G401.6 (cell line): ENCODE data around the gene PPP1R12C.
"Not testable (repeated sequence)": the region's sequence is repeated elsewhere in the genome, so short reads cannot be mapped to it uniquely, and the experiment has no call there.

ENCODE experiments used
- FAIRE-seq: peaks from 2 replicates; lab custom pipeline; 2012; peaks lifted over from hg19 to GRCh38; lab: Jason Lieb, UNC

PPP1R12C gene

DNA sequence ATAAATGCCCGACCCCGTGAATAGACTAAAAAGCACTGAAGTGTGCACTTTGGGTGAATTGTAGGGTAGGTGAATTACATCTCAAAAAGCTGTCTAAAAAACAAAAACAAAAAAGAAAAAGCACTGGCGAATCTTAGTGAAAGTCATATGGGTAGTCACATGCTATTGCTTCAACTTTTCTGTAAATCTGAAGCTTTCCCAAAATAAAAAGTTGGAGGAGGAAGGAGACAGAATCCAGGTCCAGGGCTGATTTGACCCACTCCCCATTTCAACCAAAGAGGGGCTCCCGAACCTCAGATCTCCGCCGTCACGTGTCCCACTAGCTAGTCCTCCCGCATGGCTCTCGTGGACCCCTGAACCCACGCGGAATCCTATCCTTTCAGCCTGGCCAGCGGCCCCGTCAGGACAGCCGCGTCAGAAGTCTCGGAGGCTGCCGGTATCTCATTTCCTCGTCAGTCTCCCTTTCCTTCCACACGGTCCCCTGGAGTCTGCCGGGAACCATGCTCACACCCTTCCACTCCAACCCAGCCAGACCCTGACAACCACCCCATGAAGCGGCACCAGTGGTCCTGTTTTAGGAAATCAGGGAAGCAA, 6.1 kb downstream of the PPP1R12C start:
- no peak for FAIRE-seq

DNA sequence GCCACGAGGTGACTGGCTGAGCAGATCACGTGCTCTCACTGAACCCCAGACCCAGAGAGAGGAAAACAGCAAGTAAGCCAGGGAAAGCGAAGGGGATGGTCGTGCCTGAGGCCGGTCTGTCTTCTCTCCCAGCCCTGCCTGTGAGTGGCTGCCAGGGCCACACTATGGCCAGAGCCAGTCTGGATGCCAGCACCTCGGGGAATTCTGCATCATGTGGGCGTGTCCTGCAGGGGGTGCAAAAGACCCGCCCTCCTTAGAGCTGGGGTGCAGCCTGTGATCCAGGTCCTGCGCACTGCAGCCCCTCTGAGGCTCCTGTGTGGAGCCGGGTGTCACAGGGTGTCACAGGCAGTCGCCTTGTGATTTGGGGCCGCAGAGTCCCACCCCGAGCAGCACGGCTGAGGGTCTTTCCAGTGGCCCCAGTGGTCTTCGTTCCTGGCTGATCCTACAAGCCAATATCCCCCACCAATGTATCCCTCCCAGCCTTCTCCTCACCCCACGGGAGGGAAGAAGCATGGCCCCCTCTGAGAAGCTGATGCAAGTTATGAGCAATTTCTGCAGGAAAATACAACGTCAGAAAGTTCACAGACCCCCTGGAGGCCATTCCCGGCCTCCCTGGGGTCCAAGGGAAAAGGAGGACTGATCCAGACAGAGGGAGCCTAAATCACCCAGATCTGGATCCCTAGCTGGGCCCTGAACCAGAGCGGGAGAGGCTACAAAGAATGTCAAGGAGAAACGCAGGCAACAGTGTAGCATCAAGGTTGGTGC, 7.7 kb downstream of the PPP1R12C start:
- FAIRE-seq = no peak

DNA sequence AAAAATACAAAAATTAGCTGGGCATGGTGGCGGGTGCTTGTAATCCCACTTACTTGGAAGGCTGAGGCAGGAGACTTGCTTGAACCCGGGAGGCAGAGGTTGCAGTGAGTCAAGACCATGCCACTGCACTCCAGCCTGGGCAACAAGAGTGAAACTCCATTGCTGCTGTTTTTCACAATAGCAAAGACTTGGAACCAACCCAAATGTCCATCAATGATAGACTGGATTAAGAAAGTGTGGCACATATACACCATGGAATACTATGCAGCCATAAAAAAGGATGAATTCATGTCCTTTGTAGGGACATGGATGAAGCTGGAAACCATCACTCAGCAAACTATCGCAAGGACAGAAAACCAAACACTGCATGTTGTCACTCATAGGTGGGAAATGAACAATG, 10.2 kb downstream of the PPP1R12C start:
- FAIRE-seq = not testable (repeated sequence)

DNA sequence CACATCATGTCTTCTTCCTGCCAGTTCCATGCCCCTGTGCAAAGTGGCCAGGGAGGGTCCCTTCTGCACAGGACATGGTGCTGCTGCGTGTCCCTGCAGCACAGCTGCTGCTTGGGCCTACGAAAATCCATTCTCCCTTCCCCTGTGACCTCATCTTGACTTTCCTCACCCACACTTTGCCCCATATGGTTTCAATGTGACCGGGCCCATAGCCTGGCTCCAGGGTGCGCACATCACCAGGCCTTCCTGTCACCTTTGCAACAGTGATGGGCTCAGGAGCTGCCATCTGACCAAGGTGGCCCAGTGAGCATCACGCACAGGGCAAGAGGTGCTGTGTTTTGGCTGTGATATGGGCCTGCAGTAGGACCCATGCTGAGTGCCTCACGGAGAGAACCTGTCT, 10.8 kb downstream of the PPP1R12C start:
- no peak for FAIRE-seq

DNA sequence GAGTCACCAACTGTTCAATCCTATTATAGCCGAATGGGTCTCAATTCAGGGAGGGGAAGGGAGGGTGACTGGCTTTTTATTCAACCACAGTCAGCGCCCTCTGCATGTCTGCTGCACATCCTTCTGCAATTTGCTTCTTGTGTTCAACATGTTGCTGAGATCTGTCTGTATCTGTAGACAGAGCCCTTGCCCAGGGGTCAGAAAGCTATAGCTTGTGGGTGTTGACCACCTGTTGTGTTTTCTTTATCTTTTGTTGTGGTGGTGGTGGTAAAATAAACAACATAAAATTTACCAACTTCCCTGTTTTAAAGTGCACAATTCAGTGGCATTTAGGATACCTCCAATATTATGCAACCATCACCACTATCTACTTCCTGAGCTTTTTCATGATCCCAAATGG, 12.2 kb downstream of the PPP1R12C start:
- no peak for FAIRE-seq

DNA sequence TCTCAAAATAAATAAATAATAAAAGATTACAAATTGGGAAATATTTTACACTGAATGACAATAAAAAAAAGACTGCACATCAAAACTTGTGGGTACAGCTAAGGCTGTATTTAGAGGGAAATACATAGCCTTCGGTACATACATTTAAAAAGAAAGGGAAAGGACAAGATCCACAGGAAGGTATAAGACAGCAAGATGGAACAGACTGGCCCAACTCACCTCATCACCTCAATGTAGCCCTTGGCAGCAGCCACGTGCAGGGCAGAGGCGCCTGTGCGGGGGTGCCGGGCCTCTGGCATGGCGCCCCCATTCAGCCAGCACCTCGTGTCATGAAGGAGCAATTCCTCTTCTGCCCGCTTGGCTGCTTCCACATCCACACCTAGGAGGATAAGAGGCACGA, 14.2 kb downstream of the PPP1R12C start:
- FAIRE-seq = no peak

DNA sequence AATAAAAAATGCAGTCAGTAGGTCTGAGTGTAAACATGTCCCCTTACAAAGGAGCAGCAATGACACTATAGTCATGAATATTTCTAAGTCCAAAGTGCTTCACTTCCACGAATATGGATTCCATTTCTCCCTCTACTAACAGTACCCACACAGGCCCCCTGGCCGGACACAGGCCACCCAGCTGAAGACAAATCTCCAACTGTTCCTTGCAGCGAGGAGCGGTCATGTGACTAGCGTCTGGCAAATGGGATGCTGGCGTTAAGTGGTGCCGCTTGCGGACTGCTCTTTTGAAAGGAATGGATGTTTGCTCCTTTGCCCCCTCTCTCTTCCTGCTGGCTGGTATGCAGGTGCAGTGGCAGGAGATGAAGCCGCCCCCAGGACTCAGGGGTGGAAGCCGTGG, 16.2 kb downstream of the PPP1R12C start:
- no peak for FAIRE-seq

DNA sequence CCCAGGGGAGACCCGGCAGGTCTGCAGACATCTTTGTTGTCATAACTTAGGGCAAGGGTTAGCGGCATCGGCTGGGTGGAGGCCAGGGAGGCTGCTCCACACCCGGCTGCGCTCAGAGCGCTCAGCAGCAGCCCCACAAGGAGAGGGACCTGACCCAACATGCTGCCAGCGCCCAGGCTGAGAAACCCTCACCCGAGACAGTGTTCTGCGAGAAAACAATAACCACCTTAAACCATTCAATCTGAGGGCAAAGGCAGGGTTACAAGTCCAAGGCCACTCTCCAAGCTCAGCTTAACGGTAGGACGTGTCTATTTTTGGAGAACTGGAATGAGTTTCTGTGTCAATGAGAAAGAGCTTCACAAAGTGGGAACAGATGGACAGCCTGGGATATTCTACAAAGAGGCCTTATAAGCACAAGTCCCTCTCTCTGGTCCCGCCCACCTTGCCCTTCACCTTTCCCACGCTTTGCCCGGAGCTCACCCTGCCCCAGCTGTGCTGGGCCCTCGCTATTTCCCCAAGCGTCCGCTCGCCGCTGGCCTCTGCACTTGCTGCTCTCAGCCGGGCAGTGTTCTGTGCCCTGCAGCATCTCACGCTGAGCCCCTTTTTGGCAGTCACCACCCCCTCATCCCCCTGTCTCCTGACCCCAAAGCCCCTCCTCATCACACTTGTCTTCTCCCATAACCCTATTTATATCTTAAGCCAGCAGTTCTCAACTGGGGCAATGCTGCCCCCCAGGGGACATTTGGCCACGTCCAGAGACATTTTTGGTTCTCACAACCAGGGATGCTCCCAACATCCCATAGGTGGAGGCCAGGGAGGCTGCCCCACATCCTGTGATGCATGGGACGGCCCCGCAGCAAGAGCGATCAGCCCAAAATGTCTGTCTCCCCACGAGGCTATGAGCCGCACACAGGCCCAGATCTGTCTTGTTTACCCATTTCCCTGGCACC, 17.6 kb downstream of the PPP1R12C start:
- no peak for FAIRE-seq

DNA sequence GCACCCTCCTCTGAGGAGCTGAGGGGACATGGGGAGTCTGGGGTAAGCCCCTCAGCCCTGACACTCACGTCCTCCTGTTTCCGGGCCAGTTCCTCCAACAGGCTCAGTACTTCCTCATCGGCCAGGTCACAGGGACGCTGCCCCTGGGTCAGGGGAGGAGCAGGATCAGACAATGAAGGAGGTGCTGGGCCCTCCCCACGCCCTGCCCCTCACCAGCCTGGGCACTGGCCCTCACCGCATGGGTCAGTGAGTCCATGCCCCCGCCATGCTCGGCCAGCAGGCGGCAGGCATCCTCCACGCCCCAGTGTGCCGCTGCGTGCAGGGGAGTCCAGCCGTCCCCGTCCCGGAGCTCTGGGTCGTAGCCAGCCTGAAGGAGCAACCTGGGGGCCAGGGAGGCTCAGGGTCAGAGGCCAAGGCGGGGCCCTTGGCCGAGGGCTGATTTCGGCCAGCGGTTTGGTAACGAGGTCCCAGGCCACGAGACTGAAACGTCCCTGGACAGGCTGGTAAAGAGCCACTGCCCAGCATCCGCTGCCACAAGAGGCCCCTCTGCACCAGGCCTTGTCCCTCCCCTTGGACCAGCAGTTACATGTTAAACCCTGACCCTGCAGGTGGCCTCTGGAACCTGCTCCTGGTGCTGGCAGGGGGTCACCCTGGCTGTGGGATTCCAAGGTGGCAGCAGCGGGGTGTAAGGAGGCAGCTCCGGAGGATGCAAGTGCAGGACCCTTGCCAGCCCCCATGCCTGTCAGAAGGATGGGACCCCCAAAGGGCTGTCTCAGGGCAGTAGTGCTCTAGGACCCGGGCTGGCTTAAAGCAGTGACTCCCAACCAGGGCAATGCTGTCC, 18.5 kb downstream of the PPP1R12C start:
- no peak for FAIRE-seq

DNA sequence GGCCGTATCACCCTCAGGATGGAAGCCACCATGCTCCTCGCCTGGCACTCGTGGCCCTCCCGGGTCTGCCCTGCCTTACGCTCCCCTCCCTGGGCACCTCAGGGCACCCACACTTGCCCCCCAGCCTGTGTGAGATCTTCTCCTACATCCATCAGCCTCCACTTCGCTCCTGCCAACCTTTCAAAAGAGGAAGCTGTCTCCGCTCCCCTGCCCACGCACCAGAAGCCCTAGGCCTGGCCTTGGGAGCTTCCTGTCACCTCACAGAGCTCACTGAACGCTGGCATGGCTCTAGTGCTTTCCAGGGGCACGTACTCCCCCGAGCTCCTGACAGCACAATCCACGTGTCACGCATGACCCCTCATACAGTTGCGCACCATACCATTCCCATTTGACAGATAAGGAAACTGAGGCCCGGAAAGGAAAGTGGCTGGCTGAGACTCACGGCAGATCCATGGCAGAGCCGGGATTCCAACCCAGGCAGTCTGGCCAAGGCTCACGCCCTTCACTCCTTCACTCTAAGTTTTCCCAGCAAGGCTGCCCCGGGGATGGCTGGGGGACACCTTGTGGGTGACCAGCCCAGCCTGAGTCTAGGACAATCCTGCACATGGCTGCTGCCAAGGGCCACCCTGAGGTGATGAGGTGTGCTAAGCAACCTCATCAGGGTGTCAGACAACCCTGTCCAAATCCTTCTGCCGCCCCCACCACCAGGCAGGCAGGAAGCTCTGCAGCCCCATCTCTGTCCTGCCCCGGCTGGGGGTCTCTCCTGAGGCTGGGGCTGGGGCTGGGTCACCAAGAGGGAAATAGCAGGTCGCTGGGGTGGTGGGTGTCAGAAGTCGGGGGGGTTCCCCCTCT, 19.3 kb downstream of the PPP1R12C start:
- FAIRE-seq = no peak

DNA sequence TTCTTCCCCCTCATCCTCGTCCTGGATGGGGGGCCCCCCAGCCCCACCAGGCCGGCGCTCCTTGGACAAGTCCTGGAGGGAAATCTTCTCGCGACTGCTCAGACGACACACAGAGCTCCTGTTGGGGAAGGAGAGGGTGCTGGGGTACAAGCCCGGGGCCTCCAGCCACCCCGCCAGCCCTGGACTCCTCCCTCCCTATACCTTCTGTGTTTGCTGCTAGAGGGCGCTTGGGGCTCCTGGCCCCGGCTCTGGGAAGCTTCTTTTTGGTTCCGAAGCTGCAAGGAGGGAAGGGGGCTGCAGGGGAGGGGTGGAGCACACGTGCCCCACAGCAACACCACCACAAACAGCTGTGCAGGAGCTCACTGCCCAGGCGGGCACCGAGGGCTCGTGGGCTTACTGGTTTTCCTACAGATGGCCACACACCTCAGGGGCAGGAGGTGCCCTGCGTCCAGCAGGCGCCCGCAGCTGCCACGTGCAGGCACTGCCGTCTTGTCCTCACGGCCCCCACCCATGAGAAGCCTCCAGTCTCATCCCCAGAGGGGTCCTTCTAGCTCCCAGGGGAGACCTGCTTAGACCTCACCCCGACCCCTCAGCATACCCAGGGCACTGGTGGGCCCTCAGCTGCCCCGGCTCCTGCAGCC, 21.3 kb downstream of the PPP1R12C start:
- FAIRE-seq = no peak

DNA sequence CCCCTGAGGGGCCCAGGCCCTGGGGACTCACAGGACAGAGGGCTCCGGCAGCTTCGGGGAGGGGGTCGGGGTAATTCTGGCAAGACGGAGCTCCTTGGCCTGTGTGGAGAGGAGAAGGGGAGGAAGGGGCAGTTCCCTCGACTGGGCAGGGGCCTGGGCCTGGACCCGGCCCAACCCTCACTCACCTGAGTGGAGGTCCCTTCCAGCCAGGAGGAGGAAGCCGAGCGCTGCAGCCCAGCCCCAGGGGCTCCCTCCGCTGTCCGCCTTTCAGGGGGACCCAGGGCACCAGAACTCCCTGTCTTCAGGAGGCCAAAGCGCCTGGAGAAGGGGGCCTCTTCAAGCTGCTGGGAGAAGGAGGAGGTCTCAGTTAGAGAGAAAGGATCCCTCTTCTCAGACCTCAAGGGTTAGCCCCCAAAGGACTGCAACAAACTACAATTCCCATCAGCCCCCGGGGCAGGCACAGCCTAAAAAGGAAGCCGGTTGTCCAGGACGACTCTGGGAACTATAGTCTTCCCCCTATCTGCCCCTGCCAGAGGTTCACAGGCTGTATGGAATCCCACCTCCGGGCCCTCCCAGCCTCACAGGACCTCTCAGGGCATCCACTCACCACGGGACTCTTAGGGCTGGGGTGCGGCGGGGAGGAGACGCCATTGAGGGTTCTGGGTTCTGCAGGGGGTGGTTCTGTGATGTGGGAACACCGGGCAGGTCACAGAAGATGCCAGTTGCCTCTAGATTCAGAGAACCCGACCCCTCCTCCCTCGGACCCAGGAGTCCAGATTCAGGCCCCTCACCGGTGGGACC, 22.0 kb downstream of the PPP1R12C start:
- FAIRE-seq = peak; percentile 95

DNA sequence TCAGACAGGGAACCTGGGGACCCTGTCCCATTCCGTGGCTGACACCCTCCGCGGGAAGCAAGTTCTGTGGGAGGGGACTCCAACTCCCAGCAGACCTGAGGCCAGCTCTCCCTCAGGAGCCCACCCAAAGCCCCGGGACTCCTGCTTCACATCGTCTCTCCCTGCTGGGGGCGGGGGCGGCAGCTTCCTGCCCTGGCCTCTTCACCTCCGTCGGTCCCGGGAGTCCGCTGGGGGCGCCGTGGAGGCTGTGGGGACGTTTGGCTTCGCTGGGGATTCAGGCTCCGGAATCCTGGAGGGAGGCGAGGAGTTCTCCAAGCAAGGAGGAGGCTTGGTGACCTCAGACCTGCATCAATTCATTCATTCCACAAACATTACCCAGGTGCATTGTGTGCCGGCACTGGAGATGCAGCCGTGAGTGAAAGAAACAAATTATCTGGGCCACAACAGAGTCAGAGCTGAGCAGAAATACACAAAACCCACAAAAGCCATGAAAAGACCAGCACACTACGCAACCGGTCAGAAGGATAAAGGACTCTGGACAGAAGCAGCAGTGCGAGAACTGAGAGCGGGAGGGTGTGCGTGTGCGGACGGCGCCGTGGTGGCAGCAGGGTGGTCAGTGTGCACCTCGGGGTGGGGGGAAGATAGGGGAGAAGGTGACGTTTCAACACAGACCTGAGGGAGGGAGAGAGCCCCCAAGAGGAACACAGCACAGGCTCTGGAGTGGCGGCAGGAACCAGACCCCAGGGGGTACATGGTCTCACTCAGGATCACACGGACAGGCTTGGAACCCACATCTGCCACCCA, 22.8 kb downstream of the PPP1R12C start:
- no peak for FAIRE-seq

DNA sequence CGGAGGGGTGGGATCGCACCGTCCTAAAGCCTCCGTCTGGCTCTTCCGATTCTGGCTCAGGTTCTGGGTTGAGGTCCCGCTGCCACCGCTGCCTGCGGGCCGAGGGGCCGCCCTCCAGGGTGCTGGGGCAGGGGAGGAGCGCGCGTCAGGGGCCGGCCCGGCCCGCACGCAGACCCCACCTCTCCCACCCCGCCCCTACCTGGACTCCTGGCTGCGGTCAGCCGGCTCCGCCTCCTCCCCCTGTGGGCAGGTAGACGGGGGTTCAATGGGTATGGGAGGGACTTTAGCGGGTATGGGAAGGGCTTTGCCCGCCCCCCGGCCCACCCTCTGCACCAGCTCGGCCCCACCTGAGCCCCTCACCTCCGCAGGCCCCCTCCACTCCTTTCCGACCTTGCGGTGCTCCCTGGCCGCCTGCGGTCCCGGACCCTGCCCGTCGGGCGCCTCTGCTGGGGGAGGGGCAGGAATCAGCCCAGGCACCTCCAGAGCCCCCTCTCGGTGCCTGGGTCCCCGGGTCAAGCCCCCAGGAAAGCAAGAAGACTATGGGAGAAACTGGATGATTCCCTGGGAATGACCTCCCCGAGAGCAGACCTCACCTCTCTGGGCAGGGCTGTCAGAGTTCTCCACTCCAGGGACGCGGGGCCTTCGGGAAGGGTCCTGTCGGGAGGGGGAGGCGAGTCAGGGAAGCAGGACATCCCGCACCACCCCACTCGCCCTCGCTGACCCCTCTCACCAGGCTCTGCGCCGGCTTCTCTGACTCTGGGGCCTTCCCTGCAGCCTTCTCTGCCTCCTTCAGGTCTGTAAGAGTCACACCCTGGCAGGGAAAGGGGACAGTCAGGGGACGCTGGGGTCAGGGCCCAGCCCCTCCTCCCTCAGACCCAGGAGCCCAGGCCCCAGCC, 24.8 kb downstream of the PPP1R12C start:
- FAIRE-seq = no peak

DNA sequence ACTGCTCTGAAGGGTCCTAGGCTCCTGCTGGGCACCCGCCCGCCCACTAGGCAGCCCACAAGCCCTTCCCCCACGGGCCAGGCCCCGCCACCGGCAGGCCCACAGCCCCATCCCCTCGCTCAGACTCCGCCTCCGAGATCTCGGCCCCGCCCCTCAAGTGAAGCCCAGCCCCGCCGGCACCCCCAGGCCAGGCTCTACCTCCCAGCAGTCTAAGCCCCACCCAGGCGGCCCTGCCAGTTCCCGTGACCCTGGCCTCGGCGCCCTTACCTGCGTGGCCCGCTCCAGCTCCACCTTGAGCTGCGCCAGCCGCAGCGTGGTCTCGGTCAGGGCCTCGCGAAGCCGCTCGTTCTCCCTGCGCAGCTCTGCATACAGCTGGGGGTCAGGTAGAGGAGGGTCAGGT, 25.5 kb downstream of the PPP1R12C start:
- FAIRE-seq = no peak

DNA sequence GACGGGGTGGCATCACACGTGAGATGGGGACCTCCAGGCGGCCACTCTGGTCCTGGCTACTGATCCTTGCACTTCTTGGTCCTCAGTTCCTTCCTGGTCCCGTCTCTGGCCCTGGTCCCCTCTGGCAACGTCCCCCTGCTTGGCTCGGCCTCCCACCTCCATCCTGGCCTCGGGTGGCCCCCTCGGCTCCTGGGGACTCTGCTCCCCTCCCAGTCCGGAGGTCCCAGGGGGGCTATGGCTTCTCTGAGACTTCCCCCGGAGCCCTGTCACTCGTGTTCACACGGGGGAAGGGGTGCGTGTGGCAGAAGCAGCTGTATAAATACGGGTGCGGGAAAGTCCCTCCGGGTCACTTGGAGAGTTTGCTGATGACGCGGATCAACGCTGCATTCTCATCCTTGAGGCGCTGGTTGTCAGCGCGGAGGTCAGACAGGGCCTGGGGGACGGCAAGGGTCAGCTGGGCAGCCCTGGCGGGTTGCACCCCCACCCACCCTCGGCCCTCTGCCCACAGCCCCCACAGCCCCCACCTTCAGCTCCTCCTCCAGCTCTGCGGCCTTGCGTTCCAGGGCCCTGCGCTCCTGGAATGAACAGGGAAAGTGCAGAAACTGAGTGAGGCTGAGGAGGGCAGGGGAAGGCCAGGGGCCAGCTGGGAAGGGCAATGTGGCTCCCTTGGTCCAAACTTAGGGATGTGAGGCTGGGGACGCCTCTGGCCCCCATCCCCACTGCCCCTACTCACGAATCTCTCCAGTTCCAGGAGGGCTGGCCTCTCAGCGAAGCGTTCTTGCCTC, 26.1 kb downstream of the PPP1R12C start:
- FAIRE-seq = no peak

DNA sequence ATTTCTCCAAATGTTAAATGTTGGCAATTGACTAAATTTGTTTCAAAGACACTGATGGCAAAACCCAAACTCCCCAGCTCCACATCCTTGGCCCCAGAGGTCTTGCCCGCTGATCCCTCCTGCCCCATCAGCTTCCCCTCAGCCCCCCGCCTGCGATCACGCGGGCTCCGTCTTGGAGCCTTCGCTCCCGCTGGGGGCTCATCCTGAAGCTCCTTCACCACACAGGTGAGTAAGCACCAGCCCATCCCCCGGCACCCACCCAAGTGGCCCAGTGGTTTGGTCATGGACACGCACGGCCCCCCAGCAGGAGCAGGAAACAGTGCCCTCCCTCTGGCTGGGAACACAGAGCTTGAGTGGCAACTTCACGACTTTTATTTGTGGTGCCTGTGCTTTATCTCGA, 26.9 kb downstream of the PPP1R12C start:
- FAIRE-seq = no peak
